SU-DHL-6 (cell line): ENCODE results near the gene PROCR.

Source experiments
- CTCF ChIP-seq: fragments of 200-600 bp; sonication (generic); IDR thresholded peaks from one replicate; pipeline ENCODE4 v1.5.1; 2017; ENCODE audit warnings: antibody characterized with exemption, mild to moderate bottlenecking, low read length, moderate library complexity; ENCODE audit not compliant: insufficient read depth, poor library complexity, severe bottlenecking
- EZH2phosphoT487 ChIP-seq: fragments of 200-600 bp; sonication (generic), shearing (Covaris generic); conservative IDR thresholded peaks from 2 replicates; pipeline ENCODE4 v1.6.1; 2018; ENCODE audit warnings: mild to moderate bottlenecking, antibody characterized with exemption, low read length, moderate library complexity, mixed read lengths

DNA sequence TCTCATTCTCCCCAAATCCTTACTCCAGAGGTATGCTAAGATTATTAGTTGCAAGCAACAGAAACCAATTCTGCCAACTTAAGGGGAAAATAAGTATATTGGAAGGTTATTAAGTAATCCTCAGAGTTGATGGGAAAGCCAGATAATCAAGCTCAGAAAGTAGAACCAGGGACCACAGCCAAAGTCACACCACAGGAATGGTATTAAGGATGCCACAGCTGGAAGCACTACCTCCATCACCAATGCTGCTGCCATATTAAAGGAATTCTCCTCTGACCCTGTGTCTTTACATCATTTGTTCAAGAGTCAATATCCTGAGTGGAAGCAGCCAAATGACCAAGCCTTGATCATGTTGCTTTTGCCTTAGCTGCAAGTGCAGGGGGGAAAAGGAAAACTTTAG is 9.9 kb downstream of the PROCR start:
- TF ChIP-seq CTCF: no peak
- no peak for TF ChIP-seq EZH2phosphoT487
